ENCODE measurements around the gene MYL3. TPM values are rescaled to one million over a fixed set of nuclear protein-coding genes. Genes with fewer than 3 reads are reported as not detected.

Gene MYL3
- total and polyA plus RNA-seq, 9 donors, result 107 to 640 (median 269) TPM

- H3K4me3 ChIP-seq (ENCODE audit: low read length), result no peak overlapping the region
- no CpG with 5 or more reads among the region's 6 CpGs for WGBS (ENCODE audit: insufficient coverage)
- peaks cover 4% of the 10 kb centered on the region for H3K36me3 ChIP-seq (ENCODE audit: control insufficient read depth, insufficient read depth, low read length)
- no peak for DNase-seq
- H3K27ac ChIP-seq (ENCODE audit: low read length), result no peak overlapping the region
- peaks cover 27% of the 10 kb centered on the region for H3K27me3 ChIP-seq (ENCODE audit: control insufficient read depth, insufficient read depth, low read length)
- no peaks in the 10 kb centered on the region for H3K9me3 ChIP-seq (replicated peaks; ENCODE audit: control insufficient read depth, low read depth, low read length)
- H3K4me1 ChIP-seq (ENCODE audit: control insufficient read depth, insufficient read depth, low read length), result peaks cover 28% of the 10 kb centered on the region
These were observed 37.1 kb upstream of the MYL3 start for GRCh38 chr3:46900356-46900755.

- Histone ChIP-seq H3K4me1 (ENCODE audit: control insufficient read depth, insufficient read depth, low read length) (peaks cover 28% of the 10 kb centered on the region), H3K9me3 (replicated peaks; ENCODE audit: control insufficient read depth, low read depth, low read length) (no peaks in the 10 kb centered on the region), H3K27ac (ENCODE audit: low read length) (no peak overlapping the region), H3K27me3 (ENCODE audit: control insufficient read depth, insufficient read depth, low read length) (peaks cover 29% of the 10 kb centered on the region), H3K4me3 (ENCODE audit: low read length) (no peak overlapping the region), H3K36me3 (ENCODE audit: control insufficient read depth, insufficient read depth, low read length) (peaks cover 4% of the 10 kb centered on the region)
- 33% methylated on average over 1 of the region's 5 CpGs for WGBS (ENCODE audit: insufficient coverage)
- DNase-seq, result peak; percentile 62
These were observed 36.7 kb upstream of the MYL3 start for GRCh38 chr3:46900007-46900292.

- no peak for DNase-seq
- H3K27ac ChIP-seq (ENCODE audit: low read length), result no peak overlapping the region
- peaks cover 28% of the 10 kb centered on the region for H3K4me1 ChIP-seq (ENCODE audit: control insufficient read depth, insufficient read depth, low read length)
- WGBS (ENCODE audit: insufficient coverage), result 77% methylated on average over 18 of the region's 22 CpGs
- H3K4me3 ChIP-seq (ENCODE audit: low read length), result peak overlapping the region; percentile 1
- H3K27me3 ChIP-seq (ENCODE audit: control insufficient read depth, insufficient read depth, low read length), result peaks cover 30% of the 10 kb centered on the region
- peaks cover 4% of the 10 kb centered on the region for H3K36me3 ChIP-seq (ENCODE audit: control insufficient read depth, insufficient read depth, low read length)
- no peaks in the 10 kb centered on the region for H3K9me3 ChIP-seq (replicated peaks; ENCODE audit: control insufficient read depth, low read depth, low read length)
These were observed 36.1 kb upstream of the MYL3 start for GRCh38 chr3:46899151-46900006.

GRCh38 chr3:46898321-46899150, 35.3 kb upstream of the MYL3 start:
- 6% methylated on average over 59 of the region's 71 CpGs for WGBS (ENCODE audit: insufficient coverage)
- H3K9me3 ChIP-seq (replicated peaks; ENCODE audit: control insufficient read depth, low read depth, low read length), result no peaks in the 10 kb centered on the region
- peaks cover 28% of the 10 kb centered on the region for H3K4me1 ChIP-seq (ENCODE audit: control insufficient read depth, insufficient read depth, low read length)
- H3K36me3 ChIP-seq (ENCODE audit: control insufficient read depth, insufficient read depth, low read length), result peaks cover 4% of the 10 kb centered on the region
- peak overlapping the region; percentile 24 for H3K4me3 ChIP-seq (ENCODE audit: low read length)
- H3K27ac ChIP-seq (ENCODE audit: low read length), result no peak overlapping the region
- peaks cover 37% of the 10 kb centered on the region for H3K27me3 ChIP-seq (ENCODE audit: control insufficient read depth, insufficient read depth, low read length)
- peak; percentile 71 for DNase-seq

- Histone ChIP-seq H3K4me1 (ENCODE audit: control insufficient read depth, insufficient read depth, low read length) (peaks cover 33% of the 10 kb centered on the region), H3K36me3 (ENCODE audit: control insufficient read depth, insufficient read depth, low read length) (peaks cover 4% of the 10 kb centered on the region), H3K9me3 (replicated peaks; ENCODE audit: control insufficient read depth, low read depth, low read length) (no peaks in the 10 kb centered on the region), H3K27me3 (ENCODE audit: control insufficient read depth, insufficient read depth, low read length) (peaks cover 43% of the 10 kb centered on the region), H3K27ac (ENCODE audit: low read length) (no peak overlapping the region), H3K4me3 (ENCODE audit: low read length) (no peak overlapping the region)
- peak; percentile 8 for DNase-seq
- 51% methylated on average over 11 of the region's 15 CpGs for WGBS (ENCODE audit: insufficient coverage)
These were observed 34.6 kb upstream of the MYL3 start for GRCh38 chr3:46897829-46898320.

GRCh38 chr3:46897031-46897430, 33.8 kb upstream of the MYL3 start:
- no peak for DNase-seq
- WGBS (ENCODE audit: insufficient coverage), result 71% methylated on average over 1 of the region's 2 CpGs
- Histone ChIP-seq H3K4me1 (ENCODE audit: control insufficient read depth, insufficient read depth, low read length) (peaks cover 41% of the 10 kb centered on the region), H3K27me3 (ENCODE audit: control insufficient read depth, insufficient read depth, low read length) (peaks cover 47% of the 10 kb centered on the region), H3K9me3 (replicated peaks; ENCODE audit: control insufficient read depth, low read depth, low read length) (no peaks in the 10 kb centered on the region), H3K4me3 (ENCODE audit: low read length) (no peak overlapping the region), H3K36me3 (ENCODE audit: control insufficient read depth, insufficient read depth, low read length) (peaks cover 4% of the 10 kb centered on the region), H3K27ac (ENCODE audit: low read length) (no peak overlapping the region)

GRCh38 chr3:46896386-46896785, 33.1 kb upstream of the MYL3 start:
- H3K36me3 ChIP-seq (ENCODE audit: control insufficient read depth, insufficient read depth, low read length), result no peaks in the 10 kb centered on the region
- no peak for DNase-seq
- peaks cover 46% of the 10 kb centered on the region for H3K4me1 ChIP-seq (ENCODE audit: control insufficient read depth, insufficient read depth, low read length)
- H3K27me3 ChIP-seq (ENCODE audit: control insufficient read depth, insufficient read depth, low read length), result peaks cover 53% of the 10 kb centered on the region
- no peak overlapping the region for H3K27ac ChIP-seq (ENCODE audit: low read length)
- 65% methylated on average over 5 of the region's 5 CpGs for WGBS (ENCODE audit: insufficient coverage)
- H3K4me3 ChIP-seq (ENCODE audit: low read length), result no peak overlapping the region
- H3K9me3 ChIP-seq (replicated peaks; ENCODE audit: control insufficient read depth, low read depth, low read length), result no peaks in the 10 kb centered on the region

- peak; percentile 18 for DNase-seq
- Histone ChIP-seq H3K27me3 (ENCODE audit: control insufficient read depth, insufficient read depth, low read length) (peaks cover 57% of the 10 kb centered on the region), H3K9me3 (replicated peaks; ENCODE audit: control insufficient read depth, low read depth, low read length) (no peaks in the 10 kb centered on the region), H3K36me3 (ENCODE audit: control insufficient read depth, insufficient read depth, low read length) (no peaks in the 10 kb centered on the region), H3K4me1 (ENCODE audit: control insufficient read depth, insufficient read depth, low read length) (peaks cover 46% of the 10 kb centered on the region), H3K27ac (ENCODE audit: low read length) (no peak overlapping the region), H3K4me3 (ENCODE audit: low read length) (no peak overlapping the region)
- 85% methylated on average over 2 of the region's 4 CpGs for WGBS (ENCODE audit: insufficient coverage)
These were observed 32.5 kb upstream of the MYL3 start for GRCh38 chr3:46895761-46896160.

- peaks cover 58% of the 10 kb centered on the region for H3K27me3 ChIP-seq (ENCODE audit: control insufficient read depth, insufficient read depth, low read length)
- H3K9me3 ChIP-seq (replicated peaks; ENCODE audit: control insufficient read depth, low read depth, low read length), result no peaks in the 10 kb centered on the region
- peak; percentile 69 for DNase-seq
- no peaks in the 10 kb centered on the region for H3K36me3 ChIP-seq (ENCODE audit: control insufficient read depth, insufficient read depth, low read length)
- 19% methylated on average over 5 of the region's 5 CpGs for WGBS (ENCODE audit: insufficient coverage)
- H3K27ac ChIP-seq (ENCODE audit: low read length), result no peak overlapping the region
- peaks cover 41% of the 10 kb centered on the region for H3K4me1 ChIP-seq (ENCODE audit: control insufficient read depth, insufficient read depth, low read length)
- H3K4me3 ChIP-seq (ENCODE audit: low read length), result no peak overlapping the region
These were observed 32.0 kb upstream of the MYL3 start for GRCh38 chr3:46895204-46895660.

- Histone ChIP-seq H3K4me1 (ENCODE audit: control insufficient read depth, insufficient read depth, low read length) (peaks cover 38% of the 10 kb centered on the region), H3K27ac (ENCODE audit: low read length) (no peak overlapping the region), H3K27me3 (ENCODE audit: control insufficient read depth, insufficient read depth, low read length) (peaks cover 62% of the 10 kb centered on the region)
These were observed 31.0 kb upstream of the MYL3 start for GRCh38 chr3:46894256-46894655.

More at GRCh38 chr3:46894256-46894655, 31.0 kb upstream of the MYL3 start:
- Histone ChIP-seq H3K9me3 (replicated peaks; ENCODE audit: control insufficient read depth, low read depth, low read length) (no peaks in the 10 kb centered on the region), H3K4me3 (ENCODE audit: low read length) (no peak overlapping the region), H3K36me3 (ENCODE audit: control insufficient read depth, insufficient read depth, low read length) (no peaks in the 10 kb centered on the region)
- WGBS (ENCODE audit: insufficient coverage), result 90% methylated on average over 4 of the region's 6 CpGs
- DNase-seq, result no peak

Measured in muscle of leg (tissue), 11 donors.